MV-4-11 (cell line): ENCODE results near the gene PLSCR2.
"Not testable (repeated sequence)": the region's sequence is repeated elsewhere in the genome, so short reads cannot be mapped to it uniquely, and the experiment has no call there.

Source experiments
- DNase-seq: peaks from one replicate; lab custom pipeline; 2025; lab: John Stamatoyannopoulos, UW

PLSCR2 gene, protein sequence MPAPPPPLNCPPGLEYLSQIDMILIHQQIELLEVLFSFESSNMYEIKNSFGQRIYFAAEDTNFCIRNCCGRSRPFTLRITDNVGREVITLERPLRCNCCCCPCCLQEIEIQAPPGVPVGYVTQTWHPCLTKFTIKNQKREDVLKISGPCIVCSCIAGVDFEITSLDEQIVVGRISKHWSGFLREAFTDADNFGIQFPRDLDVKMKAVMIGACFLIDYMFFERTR

GRCh38 chr3:146469150-146470017, at the start of gene PLSCR2:
PLSCR2 (minus strand) TSS chr3:146469561; CDS start chr3:146459904, 9,657 bp downstream.
- DNase-seq = no peak

- no peak for DNase-seq
Observed at GRCh38 chr3:146517684-146518435, 48.5 kb upstream of the PLSCR2 start.

DNA sequence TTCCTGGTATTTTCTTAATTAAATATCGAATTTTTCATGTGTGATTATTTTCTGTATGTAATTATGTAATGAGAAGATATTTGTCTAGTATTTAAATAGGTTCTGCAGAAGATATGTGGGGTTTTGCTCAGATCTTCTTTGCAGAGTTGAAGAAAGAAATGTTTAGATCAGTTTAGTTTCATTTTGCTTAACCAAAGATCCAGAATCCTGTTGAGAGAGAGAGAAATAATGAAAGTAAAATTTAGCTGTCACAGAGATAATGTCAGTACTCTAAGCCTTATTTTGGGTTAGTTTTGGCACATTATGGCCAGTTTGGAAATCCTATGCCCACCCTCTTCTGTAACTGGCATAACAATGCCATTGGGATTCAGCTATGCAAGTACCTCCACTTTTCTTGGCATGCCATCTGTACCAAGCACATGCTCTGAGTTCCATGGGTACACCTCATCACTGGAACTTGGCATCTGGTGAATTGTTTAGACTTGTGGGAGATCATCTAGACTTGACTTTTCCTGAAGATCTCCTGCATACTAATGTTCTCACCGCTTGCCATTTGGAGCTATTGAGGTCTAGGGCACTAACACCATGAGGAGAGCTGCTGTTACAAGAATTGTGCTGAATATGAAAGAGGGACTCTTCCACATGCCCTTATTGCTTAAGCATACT, 44.2 kb upstream of the PLSCR2 start:
- no peak for DNase-seq

DNA sequence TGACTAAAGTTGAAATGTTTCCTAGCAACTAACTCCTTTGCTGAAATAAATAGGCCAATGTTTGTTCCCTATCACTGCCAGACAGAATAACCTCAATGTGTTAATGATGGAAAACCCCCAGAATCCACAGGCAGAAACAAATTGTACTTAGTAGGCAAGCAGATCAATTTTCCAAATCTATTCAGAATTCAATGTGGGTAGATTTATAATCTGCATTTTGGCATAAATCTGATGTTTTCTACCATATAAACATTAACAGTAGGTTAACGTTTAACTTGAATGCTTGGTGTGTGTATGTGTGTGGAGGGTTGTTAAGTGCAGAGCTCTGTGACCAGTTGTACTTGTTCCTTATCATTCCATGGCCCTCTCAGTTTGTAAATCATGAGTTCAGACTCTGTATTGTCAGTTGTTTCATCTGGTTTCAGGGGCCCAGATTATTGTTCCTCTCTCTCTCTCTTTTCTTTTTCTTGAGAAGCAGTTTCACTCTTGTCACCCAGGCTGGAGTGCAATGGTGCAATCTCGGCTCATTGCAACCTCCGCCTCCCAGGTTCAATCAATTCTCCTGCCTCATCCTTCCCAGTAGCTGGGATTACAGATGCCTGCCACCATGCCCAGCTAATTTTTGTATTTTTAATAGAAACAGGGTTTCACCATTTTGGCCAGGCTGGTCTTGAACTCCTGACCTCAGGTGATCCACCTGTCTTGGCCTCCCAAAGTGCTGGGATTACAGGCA, 42.2 kb upstream of the PLSCR2 start:
- DNase-seq = no peak

- no peak for DNase-seq
Observed at GRCh38 chr3:146507331-146508120, 38.2 kb upstream of the PLSCR2 start.

GRCh38 chr3:146505516-146505915, 36.2 kb upstream of the PLSCR2 start:
- no peak for DNase-seq

GRCh38 chr3:146504498-146505197, 35.3 kb upstream of the PLSCR2 start:
- no peak for DNase-seq

- peak; percentile 36 for DNase-seq
Observed at GRCh38 chr3:146503461-146504202, 34.3 kb upstream of the PLSCR2 start.

- DNase-seq = no peak
Observed at GRCh38 chr3:146502887-146503460, 33.6 kb upstream of the PLSCR2 start.

- DNase-seq = no peak
Observed at GRCh38 chr3:146501752-146502151, 32.4 kb upstream of the PLSCR2 start.

DNA sequence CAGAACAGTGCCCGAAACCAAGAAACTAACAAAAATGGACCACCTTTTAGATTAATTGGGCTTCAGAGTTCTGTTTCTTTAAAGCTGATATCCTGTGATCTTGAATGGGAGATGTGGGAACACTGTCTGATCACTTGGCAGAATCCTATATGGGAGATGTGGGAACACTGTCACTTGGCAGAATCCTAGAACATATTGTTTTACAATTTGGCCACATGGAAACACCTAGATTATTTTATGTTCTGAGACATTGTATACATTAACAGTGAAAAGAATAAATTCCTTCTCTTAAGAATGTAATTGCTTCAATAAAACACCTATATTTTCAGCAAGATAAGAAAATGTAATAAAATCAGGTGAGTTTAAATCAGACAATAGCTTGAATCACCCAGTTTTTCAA, 30.3 kb upstream of the PLSCR2 start:
- DNase-seq = no peak

GRCh38 chr3:146498002-146498736, 28.8 kb upstream of the PLSCR2 start:
- DNase-seq = no peak

- DNase-seq = not testable (repeated sequence)
Observed at GRCh38 chr3:146497145-146497843, 27.9 kb upstream of the PLSCR2 start.

GRCh38 chr3:146496726-146497125, 27.4 kb upstream of the PLSCR2 start:
- DNase-seq = no peak

DNA sequence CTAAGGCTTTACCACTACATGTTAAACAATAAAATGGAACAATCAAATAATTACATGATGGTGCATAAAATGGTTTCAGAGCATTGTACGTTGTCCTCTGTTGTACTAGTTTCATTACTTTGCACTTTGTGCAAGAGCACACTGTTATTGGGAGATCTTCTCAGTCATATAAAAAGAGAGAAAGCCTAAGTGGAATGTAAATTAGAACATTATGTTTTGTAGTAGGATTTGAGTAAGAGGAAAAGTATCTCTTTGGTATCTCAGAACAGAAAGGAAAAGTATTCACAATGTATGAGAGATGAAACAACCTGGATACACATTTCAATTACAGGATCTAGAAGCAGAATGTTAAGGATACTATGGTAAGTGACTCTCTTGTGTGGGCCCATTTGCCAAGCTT, 26.9 kb upstream of the PLSCR2 start:
- DNase-seq = no peak

DNA sequence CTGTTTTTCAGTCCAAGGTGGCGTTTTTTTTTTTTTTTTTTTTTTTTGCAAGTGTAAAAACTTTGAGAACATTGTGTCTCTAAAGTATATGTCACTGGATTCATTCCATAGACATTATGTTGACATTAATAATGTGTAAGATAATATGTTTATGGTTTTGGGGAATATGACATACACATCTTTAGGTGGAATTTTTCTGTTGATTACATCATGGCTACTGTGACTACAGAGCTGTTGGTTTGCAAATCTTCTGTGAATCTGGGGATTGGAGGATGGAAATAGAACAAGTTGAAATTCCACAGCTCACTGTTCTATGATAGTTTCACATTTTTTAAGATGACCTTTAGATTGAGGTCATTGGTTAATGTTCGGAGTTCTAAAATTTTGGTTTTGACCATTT, 24.4 kb upstream of the PLSCR2 start:
- DNase-seq = no peak

DNA sequence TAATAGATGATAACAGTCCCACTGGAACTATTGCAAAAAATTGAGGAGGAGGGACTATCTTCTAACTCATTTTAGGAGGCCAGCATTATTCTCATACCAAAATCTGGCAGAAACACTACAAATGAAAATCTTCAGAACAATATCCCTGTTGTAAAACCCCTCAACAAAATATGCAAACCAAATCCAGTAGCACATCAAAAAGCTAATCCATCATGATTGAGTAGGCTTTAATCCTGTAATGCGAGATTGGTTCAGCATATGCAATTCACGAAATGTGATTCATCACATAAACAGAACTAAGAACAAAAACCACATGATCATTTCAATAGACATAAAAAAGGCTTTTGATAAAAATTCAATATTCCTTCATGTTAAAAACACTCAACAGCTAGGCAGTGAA, 23.9 kb upstream of the PLSCR2 start:
- no peak for DNase-seq

GRCh38 chr3:146491303-146491702, 21.9 kb upstream of the PLSCR2 start:
- DNase-seq = no peak
